Suprapubic skin (tissue), 4 donors: Measurements from ENCODE around the gene ATXN1.

ENCODE experiments used
- EP300 ChIP-seq: sonication (generic); formaldehyde crosslinking; IDR thresholded peaks from one replicate; pipeline ENCODE4 v1.6.1; 2017; ENCODE audit warnings: antibody characterized with exemption
- POLR2A ChIP-seq, 2 donors: fragments of 450-650 bp; IDR thresholded peaks; one replicate each; pipeline ENCODE4 v1.6.1; 2017; ENCODE audit warnings: antibody characterized with exemption in 2 of 2, mild to moderate bottlenecking in 2 of 2, moderate library complexity in 2 of 2
- POLR2AphosphoS5 ChIP-seq, 3 donors: sonication (generic); formaldehyde crosslinking; IDR thresholded peaks; one replicate each; pipeline ENCODE4 v1.6.1; 2017; ENCODE audit warnings: antibody characterized with exemption in 3 of 3
- TF ChIP-seq, protein P1 (sequence below), 2 donors: fragments of 200-600 bp in 1 of 2; fragments of 450-650 bp in 1 of 2; sonication (generic) in 1 of 2; IDR thresholded peaks; one replicate each; pipeline ENCODE4 v1.5.1; 2016 to 2019; ENCODE audit warnings: antibody characterized with exemption in 2 of 2, mild to moderate bottlenecking in 1 of 2, moderate library complexity in 1 of 2

DNA sequence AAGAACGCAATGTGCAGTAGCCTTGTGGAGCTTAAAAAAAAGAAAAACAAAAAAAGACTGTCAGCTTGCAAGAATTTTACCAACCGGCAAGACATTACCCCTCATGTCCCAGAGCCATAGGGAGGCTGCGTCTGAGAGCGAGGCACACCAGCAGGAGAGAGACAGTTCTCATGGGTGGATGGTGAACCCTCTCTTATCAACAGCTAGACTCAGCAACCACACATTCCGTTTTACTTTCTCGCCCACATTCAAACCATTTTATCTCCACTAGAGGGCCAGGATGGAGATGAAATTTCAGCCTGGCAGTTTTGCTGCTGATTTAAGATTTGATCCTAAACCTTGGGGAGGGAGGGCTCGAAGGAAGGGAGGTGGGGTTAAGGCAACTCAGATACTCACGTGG, 247.0 kb downstream of the ATXN1 start:
- TF ChIP-seq, protein P1, sequence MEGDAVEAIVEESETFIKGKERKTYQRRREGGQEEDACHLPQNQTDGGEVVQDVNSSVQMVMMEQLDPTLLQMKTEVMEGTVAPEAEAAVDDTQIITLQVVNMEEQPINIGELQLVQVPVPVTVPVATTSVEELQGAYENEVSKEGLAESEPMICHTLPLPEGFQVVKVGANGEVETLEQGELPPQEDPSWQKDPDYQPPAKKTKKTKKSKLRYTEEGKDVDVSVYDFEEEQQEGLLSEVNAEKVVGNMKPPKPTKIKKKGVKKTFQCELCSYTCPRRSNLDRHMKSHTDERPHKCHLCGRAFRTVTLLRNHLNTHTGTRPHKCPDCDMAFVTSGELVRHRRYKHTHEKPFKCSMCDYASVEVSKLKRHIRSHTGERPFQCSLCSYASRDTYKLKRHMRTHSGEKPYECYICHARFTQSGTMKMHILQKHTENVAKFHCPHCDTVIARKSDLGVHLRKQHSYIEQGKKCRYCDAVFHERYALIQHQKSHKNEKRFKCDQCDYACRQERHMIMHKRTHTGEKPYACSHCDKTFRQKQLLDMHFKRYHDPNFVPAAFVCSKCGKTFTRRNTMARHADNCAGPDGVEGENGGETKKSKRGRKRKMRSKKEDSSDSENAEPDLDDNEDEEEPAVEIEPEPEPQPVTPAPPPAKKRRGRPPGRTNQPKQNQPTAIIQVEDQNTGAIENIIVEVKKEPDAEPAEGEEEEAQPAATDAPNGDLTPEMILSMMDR (IDR thresholded peaks at IDR 0.05) = peak in 1 of 2 donors; percentile 28
- TF ChIP-seq POLR2A (IDR thresholded peaks at IDR 0.05) (no peak), EP300 (no peak), POLR2AphosphoS5 (IDR thresholded peaks at IDR 0.05) (no peak)
